Ascending aorta (tissue), 2 donors: Measurements from ENCODE around the gene SOX12. TPM values are rescaled to one million over a fixed set of nuclear protein-coding genes. Genes with fewer than 3 reads are reported as not detected.

Source experiments
- DNase-seq, 2 donors: peaks; one replicate each; pipeline ENCODE4 v3.0.0-alpha.2; 2019; ENCODE audit warnings: low spot score in 2 of 2
- H3K27ac ChIP-seq, 2 donors: fragments of 200-600 bp; sonication (generic); one replicate each; pipeline ENCODE4 v1.5.1; 2016 to 2017; ENCODE audit warnings: mild to moderate bottlenecking in 1 of 2
- H3K27me3 ChIP-seq: fragments of 200-600 bp; sonication (generic); one replicate; pipeline ENCODE4 v1.5.1; 2017
- H3K36me3 ChIP-seq, 2 donors: fragments of 200-600 bp; sonication (generic); one replicate each; pipeline ENCODE4 v1.5.1; 2016
- H3K4me1 ChIP-seq, 2 donors: fragments of 200-600 bp; sonication (generic); one replicate each; pipeline ENCODE4 v1.5.1; 2016 to 2017; ENCODE audit warnings: mild to moderate bottlenecking in 1 of 2
- H3K4me3 ChIP-seq, 2 donors: fragments of 200-600 bp; sonication (generic); one replicate each; pipeline ENCODE4 v1.5.1; 2016 to 2017; ENCODE audit warnings: mild to moderate bottlenecking in 1 of 2
- H3K9me3 ChIP-seq, 2 donors: fragments of 200-600 bp; sonication (generic); one replicate each; pipeline ENCODE4 v1.5.1; 2016
- intact Hi-C: fragments of 100-400 bp; cut with DNase I; formaldehyde crosslinking; loops from one replicate; pipeline ENCODE4 v1.15.1; 2023
- total RNA-seq: library from RNA; depleted of rRNA; stranded (reverse); fragments of >200 nt; gene quantifications from one replicate; pipeline ENCODE4 v1.1.0, GENCODE V29; 2016
- TF ChIP-seq, protein P1 (sequence below), 3 experiments: fragments of 200-600 bp in 2 of 3; fragments of 450-650 bp in 1 of 3; sonication (generic) in 2 of 3; IDR thresholded peaks; one replicate each; pipeline ENCODE4 v1.5.1; 2016 to 2019; ENCODE audit warnings: antibody characterized with exemption in 3 of 3, mild to moderate bottlenecking in 1 of 3, moderate library complexity in 1 of 3

Gene SOX12
- total RNA-seq, 1 donor from 2014 or later, result 6.2 TPM

DNA sequence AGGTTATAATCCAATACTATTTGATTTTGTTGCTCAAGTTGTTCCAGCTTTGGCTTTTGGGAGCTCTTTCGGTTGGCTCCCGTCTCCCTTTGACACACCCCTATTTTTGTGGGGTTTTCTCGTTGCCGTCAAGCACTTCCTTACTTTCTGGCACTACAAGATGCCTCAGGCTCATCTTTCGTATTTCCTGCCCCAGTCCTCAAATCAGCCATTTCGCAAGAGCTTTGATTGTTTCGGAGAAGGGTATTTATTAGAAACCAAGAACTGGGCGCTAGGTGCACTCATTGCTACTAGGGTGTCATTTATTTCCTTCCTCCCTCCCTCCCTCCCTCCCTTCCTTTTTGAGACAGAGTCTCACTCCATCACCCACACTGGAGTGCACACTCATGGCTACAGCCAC, 13.3 kb upstream of the SOX12 start:
- Histone ChIP-seq H3K27me3 (no peaks in the 10 kb centered on the region), H3K36me3 (no peaks in the 10 kb centered on the region), H3K4me1 (no peaks in the 10 kb centered on the region), H3K4me3 (no peak overlapping the region), H3K27ac (no peak overlapping the region), H3K9me3 (no peaks in the 10 kb centered on the region)
- intact Hi-C loops, result loop anchor here (5.0 kb wide), 1 partner anchor 230 kb away; the partner anchor contains the start of gene CSNK2A1
- no peak for DNase-seq
- TF ChIP-seq, protein P1, sequence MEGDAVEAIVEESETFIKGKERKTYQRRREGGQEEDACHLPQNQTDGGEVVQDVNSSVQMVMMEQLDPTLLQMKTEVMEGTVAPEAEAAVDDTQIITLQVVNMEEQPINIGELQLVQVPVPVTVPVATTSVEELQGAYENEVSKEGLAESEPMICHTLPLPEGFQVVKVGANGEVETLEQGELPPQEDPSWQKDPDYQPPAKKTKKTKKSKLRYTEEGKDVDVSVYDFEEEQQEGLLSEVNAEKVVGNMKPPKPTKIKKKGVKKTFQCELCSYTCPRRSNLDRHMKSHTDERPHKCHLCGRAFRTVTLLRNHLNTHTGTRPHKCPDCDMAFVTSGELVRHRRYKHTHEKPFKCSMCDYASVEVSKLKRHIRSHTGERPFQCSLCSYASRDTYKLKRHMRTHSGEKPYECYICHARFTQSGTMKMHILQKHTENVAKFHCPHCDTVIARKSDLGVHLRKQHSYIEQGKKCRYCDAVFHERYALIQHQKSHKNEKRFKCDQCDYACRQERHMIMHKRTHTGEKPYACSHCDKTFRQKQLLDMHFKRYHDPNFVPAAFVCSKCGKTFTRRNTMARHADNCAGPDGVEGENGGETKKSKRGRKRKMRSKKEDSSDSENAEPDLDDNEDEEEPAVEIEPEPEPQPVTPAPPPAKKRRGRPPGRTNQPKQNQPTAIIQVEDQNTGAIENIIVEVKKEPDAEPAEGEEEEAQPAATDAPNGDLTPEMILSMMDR (IDR thresholded peaks at IDR 0.05), result no peak

DNA sequence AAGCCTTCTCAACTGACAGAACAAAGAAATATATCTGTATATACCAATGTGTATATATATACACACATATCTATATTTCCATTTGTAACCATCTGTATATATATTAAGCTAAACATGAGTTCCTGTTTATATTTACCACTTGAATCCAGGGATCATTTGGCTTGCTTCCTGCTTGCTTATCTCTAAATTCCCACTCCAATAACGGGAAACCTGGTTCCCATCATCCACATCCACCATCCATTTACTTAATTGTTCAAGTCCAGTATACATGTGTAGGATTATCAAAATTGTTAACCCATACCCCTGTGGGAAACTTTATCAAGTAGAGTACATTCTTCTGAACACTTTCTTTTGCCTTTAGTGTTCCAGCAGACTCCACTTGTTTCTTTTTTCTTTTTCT, 12.5 kb upstream of the SOX12 start:
- no peak overlapping the region for H3K27ac ChIP-seq
- no peaks in the 10 kb centered on the region for H3K36me3 ChIP-seq
- TF ChIP-seq, protein P1 (IDR thresholded peaks at IDR 0.05), result no peak
- no peaks in the 10 kb centered on the region for H3K4me1 ChIP-seq
- no peaks in the 10 kb centered on the region for H3K27me3 ChIP-seq
- intact Hi-C loops, result loop anchor here (5.0 kb wide), 1 partner anchor 229 kb away; the partner anchor contains the start of gene CSNK2A1
- H3K9me3 ChIP-seq, result no peaks in the 10 kb centered on the region
- no peak for DNase-seq
- H3K4me3 ChIP-seq, result no peak overlapping the region

DNA sequence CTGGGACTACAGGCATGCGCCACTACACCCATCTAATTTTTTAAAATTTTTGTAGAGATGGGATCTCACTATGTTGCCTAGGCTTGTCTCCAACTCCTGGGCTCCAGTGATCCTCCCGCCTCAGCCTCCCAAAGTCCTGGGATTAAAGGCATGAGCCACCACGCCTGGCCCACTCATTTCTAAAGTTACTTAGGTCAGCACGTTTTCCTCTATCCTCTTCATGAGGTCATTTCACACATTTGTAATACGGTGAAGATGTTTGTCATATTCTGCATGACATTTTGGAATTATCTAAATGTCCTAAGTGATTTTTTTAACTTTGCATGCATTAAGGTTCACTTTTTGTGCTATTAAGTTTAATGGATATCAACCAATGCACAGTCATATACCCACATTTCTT, 11.9 kb upstream of the SOX12 start:
- H3K9me3 ChIP-seq, result no peaks in the 10 kb centered on the region
- no peaks in the 10 kb centered on the region for H3K36me3 ChIP-seq
- DNase-seq, result no peak
- no peak overlapping the region for H3K27ac ChIP-seq
- intact Hi-C loops, result loop anchor here (5.0 kb wide), 1 partner anchor 229 kb away; the partner anchor contains the start of gene CSNK2A1
- no peaks in the 10 kb centered on the region for H3K4me1 ChIP-seq
- no peaks in the 10 kb centered on the region for H3K27me3 ChIP-seq
- TF ChIP-seq, protein P1 (IDR thresholded peaks at IDR 0.05), result no peak
- H3K4me3 ChIP-seq, result no peak overlapping the region

DNA sequence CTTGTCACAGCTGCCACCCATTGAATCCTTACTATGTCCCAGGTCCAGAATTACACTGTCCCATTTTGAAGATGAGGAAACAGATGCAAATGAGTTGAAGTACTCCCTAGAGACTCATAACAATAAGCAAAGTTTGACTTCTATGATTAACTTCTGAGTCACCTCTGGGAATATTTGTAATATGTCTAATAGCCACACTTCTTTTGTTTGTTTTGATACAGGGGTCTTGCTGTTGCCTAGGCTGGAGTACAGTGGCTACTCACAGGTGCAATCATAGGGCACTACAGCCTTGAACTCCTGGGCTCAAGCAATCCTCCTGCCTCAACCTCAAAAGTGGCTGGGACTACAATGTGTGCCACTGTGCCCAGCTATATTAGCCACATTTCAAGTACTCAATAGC, 11.4 kb upstream of the SOX12 start:
- H3K4me1 ChIP-seq, result no peaks in the 10 kb centered on the region
- intact Hi-C loops, result loop anchor here (5.0 kb wide), 1 partner anchor 228 kb away; the partner anchor contains the start of gene CSNK2A1
- H3K36me3 ChIP-seq, result no peaks in the 10 kb centered on the region
- TF ChIP-seq, protein P1 (IDR thresholded peaks at IDR 0.05), result no peak
- DNase-seq, result no peak
- H3K4me3 ChIP-seq, result no peak overlapping the region
- H3K9me3 ChIP-seq, result no peaks in the 10 kb centered on the region
- no peaks in the 10 kb centered on the region for H3K27me3 ChIP-seq
- no peak overlapping the region for H3K27ac ChIP-seq

DNA sequence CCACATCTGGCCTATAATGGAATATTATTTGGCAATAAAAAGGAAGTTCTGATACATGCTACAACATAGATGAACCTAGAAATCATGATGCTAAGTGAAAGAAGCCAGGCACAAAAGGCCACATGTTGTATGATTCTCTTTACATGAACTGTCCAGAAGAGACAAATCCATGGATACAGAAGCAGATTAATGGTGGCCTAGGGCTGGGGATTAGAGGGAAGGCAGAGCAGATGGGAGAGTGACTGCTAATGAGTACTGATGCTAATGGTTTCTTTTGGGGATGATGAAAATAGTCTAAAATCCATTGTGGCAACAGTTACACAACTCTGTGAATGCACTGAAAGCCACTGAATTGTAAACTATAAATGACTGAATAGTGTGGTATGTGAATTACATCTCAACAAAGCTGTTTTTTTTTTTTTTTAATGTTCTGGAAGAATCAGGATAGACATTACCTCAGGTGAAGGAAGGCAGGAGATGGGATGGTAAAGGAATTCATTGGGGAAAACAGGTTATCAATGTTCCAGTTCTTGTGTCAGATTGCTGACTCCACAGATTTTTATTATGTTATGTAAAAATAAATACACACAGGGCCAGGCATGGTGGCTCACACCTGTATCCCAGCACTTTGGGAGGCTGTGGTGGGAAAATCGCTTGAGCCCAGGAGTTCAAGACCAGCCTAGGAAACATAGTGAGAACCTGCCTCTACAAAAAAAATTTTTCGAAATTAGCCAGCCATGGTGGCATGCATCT, 8.9 kb upstream of the SOX12 start:
- DNase-seq, result no peak
- intact Hi-C loops, result no loop called here
- H3K9me3 ChIP-seq, result no peaks in the 10 kb centered on the region
- H3K4me1 ChIP-seq, result no peaks in the 10 kb centered on the region
- no peak overlapping the region for H3K4me3 ChIP-seq
- H3K36me3 ChIP-seq, result no peaks in the 10 kb centered on the region
- TF ChIP-seq, protein P1 (IDR thresholded peaks at IDR 0.05), result no peak
- no peaks in the 10 kb centered on the region for H3K27me3 ChIP-seq
- H3K27ac ChIP-seq, result no peak overlapping the region
